G401 (cell line): ENCODE measurements around the gene SIDT2. TPM values are rescaled to one million over a fixed set of nuclear protein-coding genes. Genes with fewer than 3 reads are reported as not detected.
"Not testable (repeated sequence)": the region's sequence is repeated elsewhere in the genome, so short reads cannot be mapped to it uniquely, and the experiment has no call there.

ENCODE experiments used
- DNase-seq: peaks from one replicate; pipeline ENCODE4 v3.0.0-alpha.2; 2015; ENCODE audit warnings: low spot score
- in situ Hi-C: cut with HindIII; loops from 2 replicates; pipeline ENCODE4 v1.10.0; 2016; ENCODE audit warnings: low sequenced_read_pairs, mixed read lengths
- total RNA-seq: library from RNA; depleted of rRNA; stranded (reverse); fragments of >200 nt; shearing (Covaris generic); gene quantifications from 2 replicates; pipeline ENCODE4 v1.2.3, GENCODE V29; 2014

Gene SIDT2
- total RNA-seq, 1 experiment from 2014 or later: 18.6 TPM

DNA sequence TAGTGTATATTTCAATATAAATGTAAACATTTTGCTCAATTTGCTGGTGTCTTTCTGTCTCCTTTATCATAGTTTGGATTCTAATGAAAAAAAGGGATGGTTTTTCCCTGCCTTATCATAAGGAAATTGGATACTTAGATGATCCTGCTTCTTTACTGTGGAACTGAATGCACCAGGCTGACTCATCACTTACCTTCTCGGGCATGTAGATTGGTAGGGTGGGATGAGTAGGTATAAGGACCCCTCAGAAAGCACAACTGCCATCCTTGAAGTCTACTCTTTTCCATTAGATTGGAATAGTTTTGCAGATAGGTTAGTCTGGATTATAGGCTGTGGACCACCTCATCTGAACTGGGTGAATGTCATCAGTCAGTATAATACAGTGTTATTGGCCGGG lies 7.5 kb upstream of the SIDT2 start:
- in situ Hi-C loops: no loop called here
- DNase-seq: no peak

DNA sequence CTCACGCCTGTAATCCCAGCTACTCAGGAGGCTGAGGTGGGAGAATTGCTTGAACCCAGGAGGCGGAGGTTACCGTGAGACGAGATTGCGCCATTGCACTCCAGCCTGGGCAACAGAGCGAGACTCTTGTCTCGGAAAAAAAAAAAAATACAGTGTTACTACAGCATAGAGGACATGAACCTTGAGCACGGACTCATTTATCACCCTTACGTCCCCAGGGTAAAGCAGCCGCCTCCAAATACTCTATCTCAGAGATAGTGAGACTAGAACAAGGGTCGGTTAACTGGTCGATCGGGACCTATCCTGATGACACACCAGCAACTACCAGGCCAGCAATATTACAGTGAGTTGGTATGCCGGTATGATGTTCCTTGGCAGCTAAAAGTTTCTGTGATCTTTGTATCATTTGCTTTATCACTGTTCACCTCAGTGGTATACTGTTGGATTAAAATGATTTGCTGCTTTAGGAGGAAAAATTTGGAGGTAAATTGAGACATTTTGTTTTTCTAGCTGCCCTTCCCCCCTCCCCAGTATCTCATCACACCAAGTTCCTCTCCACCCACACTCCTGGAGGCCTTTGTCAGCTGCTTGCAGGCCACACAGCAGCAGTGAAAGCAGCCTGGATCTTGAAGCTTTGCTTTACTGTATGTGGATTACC lies 7.0 kb upstream of the SIDT2 start:
- DNase-seq: no peak
- in situ Hi-C loops: no loop called here

DNA sequence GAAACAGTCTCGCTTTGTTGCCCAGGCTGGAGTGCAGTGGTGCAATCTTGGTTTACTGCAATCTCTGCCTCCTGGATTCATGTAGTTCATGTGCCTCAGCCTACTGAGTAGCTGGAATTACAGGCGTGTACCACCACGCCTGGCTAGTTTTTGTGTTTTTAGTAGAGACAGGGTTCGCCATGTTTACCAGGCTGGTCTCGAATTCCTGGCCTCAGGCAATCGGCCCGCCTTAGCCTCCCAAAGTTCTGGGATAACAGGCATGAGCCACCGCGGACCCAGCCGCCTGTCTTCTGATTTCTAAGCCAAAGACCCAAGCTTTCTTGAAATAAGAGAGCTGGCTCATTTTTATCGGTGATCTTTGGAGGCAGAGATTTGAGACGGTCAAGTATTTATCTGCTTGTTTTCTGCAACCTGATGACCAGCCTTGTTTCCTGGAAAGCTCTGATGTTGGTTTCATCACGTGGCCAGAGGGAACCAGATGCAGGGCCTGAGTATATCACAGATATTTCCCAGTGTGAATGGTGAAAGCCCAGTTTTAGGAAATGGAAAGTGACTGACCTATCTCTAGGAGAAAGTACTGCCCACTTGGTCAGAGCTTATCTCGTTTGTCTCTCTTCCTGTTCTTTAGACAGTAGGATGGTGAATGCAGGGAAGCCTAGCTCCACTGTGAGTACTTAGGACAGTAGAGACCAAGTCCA lies 5.7 kb upstream of the SIDT2 start:
- in situ Hi-C loops: no loop called here
- no peak for DNase-seq

DNA sequence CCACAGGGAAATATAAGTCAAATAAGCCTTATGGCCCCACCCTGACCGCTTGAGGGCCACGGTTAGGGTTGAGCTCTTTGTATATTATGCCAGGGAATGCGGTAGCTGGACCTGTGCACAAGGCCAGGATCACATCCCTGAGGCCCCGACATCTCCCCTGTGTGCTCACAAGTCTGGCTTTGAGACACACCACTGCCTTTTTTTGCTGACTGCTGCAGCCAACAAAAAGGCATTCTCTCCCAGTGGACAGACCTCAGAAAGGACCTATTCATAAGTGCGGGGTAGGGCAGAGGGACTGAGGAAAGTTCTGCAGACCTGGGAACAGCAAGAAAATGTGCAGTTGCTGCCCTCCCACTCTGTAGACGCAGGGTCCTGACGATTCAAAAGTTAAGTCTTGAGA lies 3.4 kb upstream of the SIDT2 start:
- in situ Hi-C loops: no loop called here
- no peak for DNase-seq

GRCh38 chr11:117175781-117176180 lies 2.8 kb upstream of the SIDT2 start:
- no peak for DNase-seq
- in situ Hi-C loops: no loop called here

- in situ Hi-C loops: no loop called here
- DNase-seq: no peak
Observed at GRCh38 chr11:117176186-117176585, 2.4 kb upstream of the SIDT2 start.

DNA sequence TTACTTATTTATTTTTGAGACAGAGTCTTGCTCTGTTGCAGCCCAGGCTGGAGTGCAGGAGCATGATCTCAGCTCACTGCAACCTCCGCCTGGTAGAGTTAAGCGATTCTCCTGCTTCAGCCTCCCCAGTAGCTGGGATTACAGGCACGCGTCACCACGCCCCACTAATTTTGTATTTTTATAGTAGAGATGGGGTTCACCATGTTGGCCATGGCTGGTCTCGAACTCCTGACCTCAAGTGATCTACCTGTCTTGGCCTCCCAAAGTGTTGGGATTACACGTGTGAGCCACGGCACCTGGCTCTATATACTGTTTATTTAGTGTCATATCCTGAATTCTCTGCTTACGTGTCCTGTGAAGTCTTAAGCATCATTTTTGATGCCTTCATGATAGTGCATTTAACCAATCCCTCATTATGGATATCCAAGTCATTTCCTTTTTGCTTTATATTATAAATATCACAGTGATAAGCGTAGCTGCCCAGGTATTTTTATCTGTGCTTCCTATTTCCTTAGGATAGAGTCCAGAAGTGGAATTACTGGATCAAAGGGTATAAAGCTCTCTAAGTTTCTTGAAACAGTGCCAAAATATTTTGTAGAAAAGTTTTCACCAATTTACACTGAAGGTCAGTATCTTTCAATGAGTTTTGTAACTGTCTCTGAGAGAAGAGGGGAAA lies 871 bp upstream of the SIDT2 start:
- no peak for DNase-seq
- in situ Hi-C loops: no loop called here

GRCh38 chr11:117179048-117179999 lies 781 bp downstream of the SIDT2 start:
- in situ Hi-C loops: no loop called here
- peak; percentile 46 for DNase-seq

- in situ Hi-C loops: no loop called here
- no peak for DNase-seq
Observed at GRCh38 chr11:117180020-117180419, 1.5 kb downstream of the SIDT2 start.

- peak; percentile 70 for DNase-seq
- in situ Hi-C loops: no loop called here
Observed at GRCh38 chr11:117180661-117181585, 2.4 kb downstream of the SIDT2 start.

DNA sequence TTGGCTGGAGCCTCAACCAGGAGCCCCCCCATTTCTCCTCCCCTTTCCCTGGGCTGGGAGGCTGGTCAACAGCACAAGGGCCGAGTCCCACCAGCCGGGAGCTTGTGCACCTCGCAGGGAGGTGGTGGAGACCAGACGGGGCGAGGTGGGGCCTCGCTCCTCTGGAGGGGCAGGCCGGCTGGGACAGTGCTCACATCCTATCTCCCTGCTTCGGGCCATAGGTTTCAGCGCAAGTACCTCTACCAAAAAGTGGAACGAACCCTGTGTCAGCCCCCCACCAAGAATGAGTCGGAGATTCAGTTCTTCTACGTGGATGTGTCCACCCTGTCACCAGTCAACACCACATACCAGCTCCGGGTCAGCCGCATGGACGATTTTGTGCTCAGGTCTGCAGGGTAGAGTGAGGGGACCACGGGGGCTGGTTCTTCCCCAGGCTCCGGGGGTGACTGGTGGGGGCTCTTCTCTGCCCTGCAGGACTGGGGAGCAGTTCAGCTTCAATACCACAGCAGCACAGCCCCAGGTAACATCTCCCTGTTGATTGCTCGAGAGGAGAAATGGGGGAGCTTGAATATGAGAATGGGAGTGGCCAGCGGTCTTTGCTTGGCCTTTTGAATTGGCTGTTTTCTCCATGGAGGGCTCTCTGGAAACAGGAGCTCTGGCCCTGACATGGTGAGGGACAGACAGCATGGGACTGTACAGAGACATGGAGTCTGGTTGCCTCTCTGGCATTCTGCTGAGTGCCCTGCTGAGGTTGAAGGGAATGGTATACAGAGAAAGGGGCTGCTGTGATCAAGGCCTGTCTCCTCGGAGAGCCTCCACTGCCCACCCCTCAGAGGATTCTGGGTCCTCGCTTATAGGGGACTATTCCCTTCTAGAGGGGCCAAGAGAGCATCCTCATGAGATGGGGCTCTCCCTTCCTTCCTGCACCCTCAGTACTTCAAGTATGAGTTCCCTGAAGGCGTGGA lies 3.3 kb downstream of the SIDT2 start:
- no peak for DNase-seq

DNA sequence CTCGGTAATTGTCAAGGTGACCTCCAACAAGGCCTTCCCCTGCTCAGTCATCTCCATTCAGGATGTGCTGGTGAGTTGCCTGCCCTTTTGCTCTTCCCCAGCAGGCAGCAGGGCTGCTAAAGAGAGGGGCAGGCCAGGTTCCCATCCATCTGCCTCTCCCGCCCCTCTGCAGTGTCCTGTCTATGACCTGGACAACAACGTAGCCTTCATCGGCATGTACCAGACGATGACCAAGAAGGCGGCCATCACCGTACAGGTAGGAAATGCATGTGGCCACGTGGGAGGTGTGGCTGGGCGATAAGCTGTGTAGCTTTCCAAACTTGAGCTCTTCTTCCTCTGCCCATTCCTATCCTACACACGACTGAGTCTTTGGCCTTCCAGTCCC lies 4.0 kb downstream of the SIDT2 start:
- in situ Hi-C loops: no loop called here
- DNase-seq: no peak

More for the DNA sequence above, 3.3 kb downstream of the SIDT2 start:
- in situ Hi-C loops: no loop called here

DNA sequence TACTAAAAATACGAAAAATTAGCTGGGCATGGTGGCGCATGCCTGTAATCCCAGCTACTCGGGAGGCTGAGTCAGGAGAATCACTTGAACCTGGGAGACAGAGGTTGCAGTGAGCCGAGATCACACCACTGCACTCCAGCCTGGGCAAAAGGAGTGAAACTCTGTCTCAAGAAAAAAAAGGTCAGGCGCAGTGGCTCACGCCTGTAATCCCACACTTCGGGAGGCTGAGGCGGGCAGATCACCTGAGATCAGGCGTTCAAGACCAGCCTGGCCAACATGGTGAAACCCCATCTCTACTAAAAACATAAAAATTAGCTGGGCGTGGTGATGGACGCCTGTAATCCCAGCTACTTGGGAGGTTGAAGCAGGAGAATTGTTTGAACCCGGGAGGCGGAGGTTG lies 4.6 kb downstream of the SIDT2 start:
- in situ Hi-C loops, DNase-seq: not testable (repeated sequence)

DNA sequence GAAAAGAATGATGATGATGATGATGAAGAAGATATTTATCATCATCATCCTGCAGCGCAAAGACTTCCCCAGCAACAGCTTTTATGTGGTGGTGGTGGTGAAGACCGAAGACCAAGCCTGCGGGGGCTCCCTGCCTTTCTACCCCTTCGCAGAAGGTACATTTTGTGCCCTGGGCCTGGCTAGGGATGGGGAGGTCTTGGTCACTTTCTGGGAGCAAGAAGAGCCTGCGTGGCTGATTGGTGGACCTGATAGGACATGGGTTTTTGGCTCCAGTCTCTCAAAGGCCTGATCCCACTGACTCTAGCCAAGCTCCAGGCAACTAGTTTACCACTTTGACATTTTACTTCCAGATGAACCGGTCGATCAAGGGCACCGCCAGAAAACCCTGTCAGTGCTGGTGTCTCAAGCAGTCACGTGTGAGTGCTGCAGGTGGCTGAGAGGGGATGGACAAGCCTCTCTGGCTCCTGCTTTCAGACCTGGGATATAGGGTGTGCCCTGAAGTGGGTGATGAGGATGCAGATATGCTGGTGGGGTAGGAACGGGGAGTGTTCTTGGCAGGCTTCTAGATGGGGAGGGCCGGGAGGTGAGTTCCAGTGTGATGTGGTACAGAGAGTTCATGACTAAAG lies 5.3 kb downstream of the SIDT2 start:
- in situ Hi-C loops: no loop called here

DNA sequence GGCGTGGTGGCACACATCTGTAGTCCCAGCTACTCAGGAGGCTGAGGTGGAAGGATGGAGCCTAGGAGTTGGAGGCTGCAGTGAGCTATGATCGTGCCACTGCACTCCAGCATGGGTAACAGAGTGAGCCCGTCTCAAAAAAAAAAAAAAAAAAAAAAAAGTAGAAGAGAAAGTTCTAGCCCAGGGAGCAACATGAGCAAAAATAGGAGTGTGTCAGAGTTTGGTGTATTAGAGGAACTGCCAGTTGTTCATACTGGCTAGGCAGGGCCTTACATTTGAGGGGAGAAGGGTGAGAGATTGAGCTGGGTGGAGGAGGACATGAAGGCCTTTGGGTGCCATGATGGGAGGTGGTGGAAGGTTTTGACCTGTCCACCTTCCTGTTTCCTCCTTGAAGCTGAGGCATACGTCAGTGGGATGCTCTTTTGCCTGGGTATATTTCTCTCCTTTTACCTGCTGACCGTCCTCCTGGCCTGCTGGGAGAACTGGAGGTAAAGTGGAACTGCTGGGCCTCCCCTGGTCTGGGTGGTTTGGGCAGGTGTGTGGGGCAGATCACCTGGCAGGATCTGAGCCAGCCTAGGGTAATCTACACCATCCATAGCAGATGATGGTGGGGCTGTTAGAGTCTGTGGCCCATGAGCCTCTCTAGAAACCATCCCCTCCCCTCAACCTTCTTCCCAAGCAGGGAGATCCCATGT lies 7.3 kb downstream of the SIDT2 start:
- no peak for DNase-seq
- in situ Hi-C loops: no loop called here

More for the DNA sequence above, 5.3 kb downstream of the SIDT2 start:
- no peak for DNase-seq

DNA sequence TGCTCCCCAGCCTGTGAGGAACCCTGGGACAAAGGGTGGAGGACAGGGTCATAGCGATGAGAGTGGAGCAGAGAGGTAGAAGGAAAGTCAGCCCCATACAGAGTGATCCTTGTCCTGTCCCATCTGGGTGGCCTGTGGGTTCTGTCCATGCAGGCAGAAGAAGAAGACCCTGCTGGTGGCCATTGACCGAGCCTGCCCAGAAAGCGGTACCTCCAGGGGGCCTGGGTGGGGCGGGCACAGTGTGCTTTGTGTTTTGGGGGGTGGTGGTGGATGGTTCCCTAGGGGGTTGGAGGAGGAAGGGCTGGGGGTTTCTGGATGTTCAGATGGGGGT lies 7.9 kb downstream of the SIDT2 start:
- DNase-seq: no peak
- in situ Hi-C loops: no loop called here

DNA sequence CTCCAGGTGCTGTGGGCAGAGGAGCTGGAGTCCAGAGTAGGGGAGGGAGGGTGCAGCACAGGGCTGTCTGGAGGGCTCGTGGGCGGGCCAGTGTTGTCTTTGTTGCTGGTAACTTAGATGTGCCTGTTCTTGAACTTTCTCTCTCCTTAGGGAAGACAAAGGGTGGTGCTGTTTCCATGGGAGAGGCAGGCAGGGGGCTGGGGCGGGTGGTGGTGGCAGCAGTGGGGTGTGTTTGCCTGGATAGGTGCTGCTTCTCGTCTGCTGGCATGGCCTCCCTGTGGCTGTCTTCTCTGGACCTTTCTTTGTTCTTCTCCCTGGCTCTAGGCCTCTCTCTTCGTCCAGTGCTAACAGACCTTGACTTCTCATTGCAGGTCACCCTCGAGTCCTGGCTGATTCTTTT lies 8.5 kb downstream of the SIDT2 start:
- no peak for DNase-seq
- in situ Hi-C loops: no loop called here
